ENCODE data around the gene PHF2. TPM values are rescaled to one million over a fixed set of nuclear protein-coding genes. Genes with fewer than 3 reads are reported as not detected.

Gene PHF2
- total RNA-seq, 2 donors from 2014 or later: 32.4 to 32.9 TPM

GRCh38 chr9:93566408-93567270, 9.7 kb upstream of the PHF2 start:
- no peaks in the 10 kb centered on the region for H3K4me1 ChIP-seq (replicated peaks)
- DNase-seq (ENCODE audit: low spot score): peak; percentile 97
- no peaks in the 10 kb centered on the region for H3K9me3 ChIP-seq
- intact Hi-C loops (cut with DNase I): loop anchor here (2.0 to 10.0 kb wide), 4 partner anchors 114 to 472 kb away; partner anchors contain the start of genes CARD19 and FAM120AOS
- peak; percentile 90 for TF ChIP-seq POLR2AphosphoS5 (IDR thresholded peaks at IDR 0.05)
- peak; percentile 87 to 98 (median 98) for TF ChIP-seq CTCF (IDR thresholded peaks at IDR 0.05)
- TF ChIP-seq POLR2A (IDR thresholded peaks at IDR 0.05): peak; percentile 95
- H3K27me3 ChIP-seq (replicated peaks; ENCODE audit: insufficient read depth): no peaks in the 10 kb centered on the region
- H3K27ac ChIP-seq: peak overlapping the region; percentile 91 to 94
- peaks cover 0 to 10% of the 10 kb centered on the region in 2 donors for H3K36me3 ChIP-seq
- H3K4me3 ChIP-seq: peak overlapping the region; percentile 44 to 47
- 2% methylated on average over 46 of the region's 69 CpGs for WGBS

- H3K4me3 ChIP-seq: peak overlapping the region; percentile 44 to 47
- 56% methylated on average over 15 of the region's 15 CpGs for WGBS
- no peaks in the 10 kb centered on the region for H3K27me3 ChIP-seq (replicated peaks; ENCODE audit: insufficient read depth)
- H3K4me1 ChIP-seq (replicated peaks): no peaks in the 10 kb centered on the region
- peak overlapping the region; percentile 91 to 94 for H3K27ac ChIP-seq
- peaks cover 0 to 10% of the 10 kb centered on the region in 2 donors for H3K36me3 ChIP-seq
- H3K9me3 ChIP-seq: no peaks in the 10 kb centered on the region
- TF ChIP-seq POLR2AphosphoS5 (IDR thresholded peaks at IDR 0.05) (no peak), POLR2A (IDR thresholded peaks at IDR 0.05) (no peak), CTCF (IDR thresholded peaks at IDR 0.05) (no peak)
- DNase-seq (ENCODE audit: low spot score): no peak
- intact Hi-C loops (cut with DNase I): loop anchor here (2.0 to 10.0 kb wide), 4 partner anchors 115 to 473 kb away; partner anchors contain the start of genes CARD19 and FAM120AOS
Measured at GRCh38 chr9:93567271-93567959, 9.0 kb upstream of the PHF2 start.

GRCh38 chr9:93568169-93568568, 8.2 kb upstream of the PHF2 start:
- Histone ChIP-seq H3K4me1 (replicated peaks) (no peaks in the 10 kb centered on the region), H3K9me3 (no peaks in the 10 kb centered on the region), H3K4me3 (no peak overlapping the region), H3K27me3 (replicated peaks; ENCODE audit: insufficient read depth) (no peaks in the 10 kb centered on the region), H3K36me3 (peaks cover 0 to 10% of the 10 kb centered on the region in 2 donors), H3K27ac (no peak overlapping the region)
- 96% methylated on average over 5 of the region's 5 CpGs for WGBS
- no peak for DNase-seq (ENCODE audit: low spot score)
- intact Hi-C loops (cut with DNase I): loop anchor here (5.0 to 10.0 kb wide), 3 partner anchors 261 to 473 kb away; partner anchors contain the start of gene CARD19
- TF ChIP-seq POLR2A (IDR thresholded peaks at IDR 0.05) (no peak), POLR2AphosphoS5 (IDR thresholded peaks at IDR 0.05) (no peak), CTCF (IDR thresholded peaks at IDR 0.05) (no peak)

GRCh38 chr9:93569621-93570174, 6.7 kb upstream of the PHF2 start:
- no peaks in the 10 kb centered on the region for H3K4me1 ChIP-seq (replicated peaks)
- no peak overlapping the region for H3K4me3 ChIP-seq
- no peak overlapping the region for H3K27ac ChIP-seq
- TF ChIP-seq CTCF (IDR thresholded peaks at IDR 0.05) (no peak), POLR2A (IDR thresholded peaks at IDR 0.05) (no peak), POLR2AphosphoS5 (IDR thresholded peaks at IDR 0.05) (no peak)
- H3K9me3 ChIP-seq: no peaks in the 10 kb centered on the region
- no peaks in the 10 kb centered on the region for H3K36me3 ChIP-seq
- intact Hi-C loops (cut with DNase I): loop anchor here (5.0 to 10.0 kb wide), 3 partner anchors 262 to 475 kb away; partner anchors contain the start of gene CARD19
- DNase-seq (ENCODE audit: low spot score): no peak
- no peaks in the 10 kb centered on the region for H3K27me3 ChIP-seq (replicated peaks; ENCODE audit: insufficient read depth)
- WGBS: 90% methylated on average over 1 of the region's 1 CpG
